ENCODE data around the gene PFN3.

PFN3 gene

DNA sequence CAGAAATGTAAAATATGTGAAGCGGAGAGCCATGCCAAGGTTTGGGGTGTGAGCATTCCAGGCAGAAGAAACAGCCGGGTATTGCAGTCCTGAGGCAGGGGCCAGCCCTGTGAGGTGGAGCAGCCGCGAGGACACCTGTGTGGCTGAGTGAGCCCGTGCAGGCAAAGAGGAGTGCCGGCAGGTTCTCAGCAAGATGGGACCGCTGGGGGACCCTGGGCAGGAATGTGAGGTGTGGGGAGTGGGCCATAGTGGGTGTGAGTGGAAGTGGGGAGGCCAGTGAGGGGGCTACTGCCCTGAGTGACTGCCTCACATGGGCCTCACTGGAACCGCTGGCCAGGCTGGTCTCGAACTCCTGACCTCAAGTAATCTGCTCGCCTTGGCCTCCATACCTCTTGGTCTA is 38.0 kb upstream of the PFN3 start:
- DNase-seq (ENCODE audit: low read depth in 2 of 2) = no peak

GRCh38 chr5:177437623-177438022 is 37.2 kb upstream of the PFN3 start:
- no peak for DNase-seq (ENCODE audit: low read depth in 2 of 2)

DNA sequence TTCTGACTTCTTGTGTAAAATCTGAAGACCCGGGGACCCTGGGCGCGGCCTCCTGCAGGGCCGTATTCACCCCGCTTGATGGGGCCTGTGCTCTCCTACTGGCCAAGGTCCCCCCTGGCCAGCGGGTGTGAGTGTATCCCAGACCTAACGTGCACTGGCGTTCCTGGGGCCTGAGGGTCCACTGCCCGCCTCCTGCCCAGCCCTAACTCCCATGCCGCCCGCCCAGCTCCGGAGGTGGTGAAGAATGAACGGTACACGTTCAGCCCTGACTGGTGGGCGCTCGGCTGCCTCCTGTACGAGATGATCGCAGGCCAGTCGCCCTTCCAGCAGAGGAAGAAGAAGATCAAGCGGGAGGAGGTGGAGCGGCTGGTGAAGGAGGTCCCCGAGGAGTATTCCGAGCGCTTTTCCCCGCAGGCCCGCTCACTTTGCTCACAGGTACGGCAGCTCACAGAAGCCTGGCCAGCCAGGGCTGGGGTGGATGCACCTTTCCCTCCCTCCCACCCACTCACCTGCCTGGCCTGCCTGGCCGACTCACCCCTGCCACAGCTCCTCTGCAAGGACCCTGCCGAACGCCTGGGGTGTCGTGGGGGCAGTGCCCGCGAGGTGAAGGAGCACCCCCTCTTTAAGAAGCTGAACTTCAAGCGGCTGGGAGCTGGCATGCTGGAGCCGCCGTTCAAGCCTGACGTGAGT is 35.5 kb upstream of the PFN3 start:
- no peak for DNase-seq (ENCODE audit: low read depth in 2 of 2)

DNA sequence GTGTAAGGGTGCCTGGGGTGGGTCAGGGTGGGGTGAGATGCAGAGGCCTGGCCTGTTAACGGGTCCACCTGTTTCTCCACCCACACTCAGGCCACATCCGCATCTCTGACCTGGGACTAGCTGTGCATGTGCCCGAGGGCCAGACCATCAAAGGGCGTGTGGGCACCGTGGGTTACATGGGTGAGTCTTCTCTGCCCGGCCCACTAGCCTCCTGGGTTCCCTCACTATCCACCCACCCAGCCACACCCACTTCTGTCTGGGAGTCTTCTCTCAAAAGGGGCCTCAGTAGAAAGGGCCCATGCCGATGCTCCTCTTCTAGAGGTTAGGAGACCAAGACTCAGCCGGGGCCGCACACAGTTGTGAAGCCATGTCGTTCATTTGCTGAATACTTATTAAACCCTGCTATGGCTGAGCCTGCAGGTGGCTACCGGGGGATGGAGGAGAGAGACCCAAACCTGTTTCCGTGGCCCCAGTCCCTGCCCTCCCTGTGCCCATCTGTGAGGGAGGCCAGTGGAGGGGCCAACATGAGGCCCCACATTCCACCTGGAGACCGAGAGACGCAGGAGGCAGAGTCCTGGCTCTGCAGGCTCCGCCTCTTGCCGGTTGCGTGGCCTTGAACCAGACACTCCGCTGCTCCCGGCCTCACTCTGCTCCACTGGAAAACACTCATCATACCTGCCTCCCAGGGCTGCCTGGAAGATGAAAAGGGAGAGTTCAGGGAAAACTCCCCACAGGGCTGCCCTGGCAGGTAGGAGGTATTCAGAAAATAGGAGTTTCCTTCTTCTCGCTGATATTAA is 34.7 kb upstream of the PFN3 start:
- no peak for DNase-seq (ENCODE audit: low read depth in 2 of 2)

DNA sequence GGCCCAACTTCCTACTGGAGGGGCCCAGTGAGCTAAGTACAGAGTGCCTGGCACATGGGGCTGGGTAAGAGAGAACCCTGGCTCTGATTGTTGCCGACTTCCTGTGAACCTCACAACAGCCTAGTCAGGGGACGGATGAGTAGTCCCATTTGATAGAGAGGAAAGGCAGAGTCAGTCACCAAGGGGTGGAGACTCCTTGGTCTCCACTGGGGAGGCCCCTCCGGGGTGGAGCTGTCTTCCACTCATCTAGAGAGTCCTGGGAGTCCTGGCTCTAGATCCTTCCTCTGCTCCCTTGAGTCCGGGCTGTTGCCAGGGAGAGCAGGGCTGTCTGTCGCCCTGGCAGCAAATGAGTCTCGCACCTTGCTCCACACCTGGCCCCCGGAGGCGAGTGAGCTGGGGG is 34.0 kb upstream of the PFN3 start:
- DNase-seq (ENCODE audit: low read depth in 2 of 2) = no peak

DNA sequence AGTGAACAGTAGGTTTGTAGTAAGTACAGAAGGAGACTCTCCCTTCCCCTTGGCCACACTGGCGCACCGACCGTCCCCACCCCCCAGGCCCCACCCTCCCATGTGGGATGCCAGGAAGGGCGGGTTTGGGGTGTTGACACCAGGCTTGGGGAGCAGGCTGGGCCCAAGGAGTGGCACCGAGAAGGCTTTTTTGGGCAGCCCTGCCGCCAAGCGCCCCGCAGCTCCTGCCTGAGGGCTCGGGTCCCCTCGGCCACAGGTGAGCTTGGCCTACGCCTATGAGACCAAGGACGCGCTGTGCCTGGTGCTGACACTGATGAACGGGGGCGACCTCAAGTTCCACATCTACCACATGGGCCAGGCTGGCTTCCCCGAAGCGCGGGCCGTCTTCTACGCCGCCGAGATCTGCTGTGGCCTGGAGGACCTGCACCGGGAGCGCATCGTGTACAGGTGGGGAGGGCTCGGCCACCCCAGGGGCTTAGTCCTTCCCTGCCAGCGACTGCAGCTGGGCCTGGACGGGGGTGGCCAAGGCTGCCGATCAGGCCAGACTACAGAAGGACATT is 33.3 kb upstream of the PFN3 start:
- no peak for DNase-seq (ENCODE audit: low read depth in 2 of 2)

DNA sequence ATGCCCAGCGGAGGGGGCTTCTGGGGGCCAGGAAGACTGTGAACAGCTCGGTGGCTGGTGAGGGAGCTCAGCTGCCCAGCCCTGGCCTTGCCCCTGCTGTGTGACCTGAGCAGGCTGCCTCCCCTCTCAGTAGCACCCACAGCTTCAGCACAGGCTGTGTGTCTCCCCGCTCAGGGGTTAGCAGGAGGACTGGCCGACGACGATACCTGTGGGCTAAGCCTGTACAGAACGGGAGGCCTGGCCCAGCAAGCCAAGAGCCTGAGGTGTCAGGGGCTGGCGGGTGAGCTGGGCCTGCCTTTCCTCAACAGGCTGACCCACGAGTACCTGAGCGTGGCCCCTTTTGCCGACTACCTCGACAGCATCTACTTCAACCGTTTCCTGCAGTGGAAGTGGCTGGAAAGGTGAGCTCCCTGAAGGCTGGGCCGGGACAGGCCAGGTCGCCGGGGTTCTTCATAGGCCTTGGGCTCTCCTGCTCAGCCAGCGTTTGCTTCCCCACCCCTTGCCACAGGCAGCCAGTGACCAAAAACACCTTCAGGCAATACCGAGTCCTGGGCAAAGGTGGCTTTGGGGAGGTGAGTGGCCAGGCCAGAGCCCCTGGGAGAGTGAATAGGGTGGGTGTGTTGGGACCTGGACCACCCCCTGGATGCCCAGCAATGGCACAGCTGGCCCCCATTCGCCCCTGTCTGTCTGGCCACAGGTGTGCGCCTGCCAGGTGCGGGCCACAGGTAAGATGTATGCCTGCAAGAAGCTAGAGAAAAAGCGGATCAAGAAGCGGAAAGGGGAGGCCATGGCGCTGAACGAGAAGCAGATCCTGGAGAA is 32.6 kb upstream of the PFN3 start:
- no peak for DNase-seq (ENCODE audit: low read depth in 2 of 2)

DNA sequence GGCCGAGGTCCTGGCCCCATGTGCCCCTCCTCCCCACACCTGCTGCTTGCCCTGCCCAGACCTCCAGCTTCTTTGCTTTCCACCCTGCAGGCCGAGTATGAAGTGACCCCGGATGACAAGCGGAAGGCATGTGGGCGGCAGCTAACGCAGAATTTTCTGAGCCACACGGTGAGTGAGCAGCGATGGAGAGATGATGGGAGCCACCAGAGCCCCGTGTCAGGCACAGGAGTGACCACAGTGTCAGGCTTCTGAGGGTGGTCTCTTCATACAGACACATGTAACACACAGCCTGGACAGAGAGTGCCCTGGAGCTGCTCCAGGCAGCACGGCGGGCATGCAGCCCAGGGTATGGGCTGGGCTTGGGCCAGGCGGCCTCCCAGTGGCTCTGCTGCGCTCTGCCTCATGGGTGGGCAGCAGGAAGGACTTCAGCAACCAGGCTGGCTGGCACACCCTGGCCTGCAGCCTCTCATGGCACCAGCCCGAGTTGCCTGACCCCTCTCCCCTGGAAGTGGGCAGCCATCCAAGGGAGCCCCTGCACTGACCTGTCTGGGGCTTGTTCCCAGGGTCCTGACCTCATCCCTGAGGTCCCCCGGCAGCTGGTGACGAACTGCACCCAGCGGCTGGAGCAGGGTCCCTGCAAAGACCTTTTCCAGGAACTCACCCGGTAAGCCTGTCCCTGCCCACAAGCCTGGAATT is 31.8 kb upstream of the PFN3 start:
- no peak for DNase-seq (ENCODE audit: low read depth in 2 of 2)

- no peak for DNase-seq (ENCODE audit: low read depth in 2 of 2)
These were observed 31.1 kb upstream of the PFN3 start for GRCh38 chr5:177431317-177432142.

DNA sequence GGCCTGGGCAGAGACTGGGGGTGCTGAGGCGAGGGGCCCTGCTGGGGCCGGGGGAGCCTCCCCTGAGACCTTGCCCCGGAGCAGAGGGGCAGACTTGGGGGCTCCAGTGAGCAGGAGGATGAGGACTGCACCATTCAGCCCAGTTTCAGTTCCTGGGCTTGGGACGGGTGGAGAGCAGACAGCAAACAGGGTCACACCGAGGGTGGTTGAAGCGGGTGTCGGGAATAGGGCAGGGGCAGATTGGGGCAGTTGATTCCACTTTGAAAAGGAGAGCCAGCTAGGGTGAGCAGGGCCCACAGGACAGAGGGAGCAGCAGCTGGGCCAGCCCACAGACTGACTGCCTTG is 30.5 kb upstream of the PFN3 start:
- DNase-seq (ENCODE audit: low read depth in 2 of 2) = no peak

DNA sequence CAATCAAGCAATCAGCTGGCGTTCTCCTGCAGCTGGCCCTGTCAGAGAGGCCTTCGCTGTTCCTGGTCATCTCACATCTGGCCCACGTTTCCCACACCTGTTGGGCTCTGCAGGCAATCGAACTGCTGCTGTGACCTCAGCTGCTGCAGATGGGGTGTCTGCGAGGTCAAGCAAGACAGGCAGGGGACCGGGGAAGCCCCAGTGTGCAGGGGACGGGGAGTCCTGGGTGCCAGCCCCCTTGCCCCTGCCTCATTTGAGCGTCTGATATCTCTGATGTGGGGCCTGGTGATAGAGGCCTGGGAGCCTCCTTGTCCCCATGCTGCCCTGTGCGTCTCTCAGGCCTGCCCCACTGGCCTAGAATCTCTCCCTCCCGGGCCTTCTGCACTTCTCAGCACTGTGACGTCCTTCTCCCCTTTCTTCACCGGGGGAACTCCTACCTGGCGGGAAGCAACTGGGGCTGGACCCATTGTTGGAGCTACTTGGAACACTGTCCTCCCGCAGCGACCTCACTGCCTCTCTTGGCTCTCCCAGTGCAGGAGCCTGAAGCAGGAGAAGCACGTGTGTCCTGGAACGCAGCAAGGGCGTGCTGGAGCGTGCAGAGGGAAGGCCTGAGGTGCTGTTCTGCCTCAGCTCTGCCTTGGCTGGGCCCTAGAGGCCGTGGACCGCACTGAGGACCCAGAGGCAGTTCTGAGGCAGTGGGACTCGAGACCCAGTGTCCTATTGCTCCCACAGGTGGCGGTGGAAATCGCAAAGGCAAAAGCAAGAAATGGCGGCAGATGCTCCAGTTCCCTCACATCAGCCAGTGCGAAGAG is 29.9 kb upstream of the PFN3 start:
- no peak for DNase-seq (ENCODE audit: low read depth in 2 of 2)

GRCh38 chr5:177429248-177430040 is 29.0 kb upstream of the PFN3 start:
- DNase-seq (ENCODE audit: low read depth in 2 of 2) = no peak

- DNase-seq (ENCODE audit: low read depth in 2 of 2) = no peak
These were observed 28.2 kb upstream of the PFN3 start for GRCh38 chr5:177428574-177429217.

DNA sequence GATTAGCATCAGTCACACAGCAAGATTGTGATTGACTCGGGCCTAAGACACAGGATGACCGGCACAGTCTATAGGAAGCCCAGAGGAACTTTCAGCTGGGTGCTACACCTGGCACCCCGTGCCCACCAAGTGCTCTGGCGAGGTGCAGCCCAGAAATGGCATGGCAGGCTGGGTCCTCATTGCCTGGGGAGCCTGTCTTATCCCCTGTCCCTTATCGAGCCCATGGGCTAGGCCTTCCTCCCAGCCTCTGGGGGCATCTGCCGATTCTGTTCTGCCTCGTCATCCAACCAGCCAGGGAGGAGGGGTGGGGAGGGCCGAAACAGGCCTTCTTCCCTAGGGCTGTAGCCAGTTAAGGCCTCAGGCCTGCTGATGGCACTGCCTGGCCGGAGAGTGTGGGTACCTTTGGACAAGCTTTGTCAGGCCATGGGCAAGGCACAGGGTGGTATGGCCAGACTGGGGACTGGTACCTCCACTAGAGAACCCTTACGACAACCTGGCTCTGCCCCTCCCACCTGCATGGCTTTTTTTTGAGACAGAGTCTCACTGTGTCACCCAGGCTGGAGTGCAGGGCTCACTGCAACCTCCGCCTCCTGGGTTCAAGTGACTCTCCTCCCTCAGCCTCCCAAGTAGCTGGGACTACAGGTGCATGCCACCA is 27.6 kb upstream of the PFN3 start:
- DNase-seq (ENCODE audit: low read depth in 2 of 2) = no peak

- no peak for DNase-seq (ENCODE audit: low read depth in 2 of 2)
These were observed 26.9 kb upstream of the PFN3 start for GRCh38 chr5:177427211-177427822.

DNA sequence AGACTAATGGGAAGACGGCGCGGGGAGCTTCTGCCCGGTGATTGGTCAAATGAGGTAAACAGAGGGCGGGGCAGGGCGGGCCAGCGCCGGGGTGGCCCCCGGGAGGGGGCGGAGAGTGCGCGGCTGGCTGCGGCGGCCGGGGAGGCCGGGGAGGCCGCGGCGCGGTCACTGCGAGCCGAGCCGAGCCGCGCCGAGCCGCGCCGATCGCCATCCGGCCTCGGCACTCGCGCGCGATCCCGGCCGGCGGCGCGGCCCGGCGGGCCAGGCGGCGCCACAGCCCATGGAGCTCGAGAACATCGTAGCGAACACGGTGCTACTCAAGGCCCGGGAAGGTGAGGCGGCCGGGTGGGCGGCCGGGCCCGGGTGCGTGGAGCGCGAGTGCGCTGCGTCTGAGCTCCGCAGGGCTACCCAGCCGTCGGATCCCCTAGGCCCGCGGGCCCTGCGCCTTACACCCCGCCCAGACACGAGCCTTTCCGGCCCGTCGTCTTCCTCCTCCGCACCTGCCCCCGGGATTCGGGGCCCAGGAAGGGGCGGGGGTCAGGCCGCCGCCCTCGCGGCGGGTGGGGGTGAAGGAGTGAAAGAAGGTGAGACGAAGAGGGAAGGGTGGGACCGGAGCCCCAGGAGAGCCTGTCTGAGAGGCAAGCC is 26.2 kb upstream of the PFN3 start, which contains the start of gene GRK6:
Gene GRK6, plus strand, starts transcription at position 111 of the 645 bp plus-strand sequence. Its CDS starts 170 bp downstream, at position 281.
- DNase-seq (ENCODE audit: low read depth in 2 of 2) = no peak
